HEK293 (cell line): ENCODE measurements around the gene CHRNA9.

Experiments used
- CTCF ChIA-PET: fragments of 350-600 bp; formaldehyde crosslinking; extraction: SDS; loops from one replicate; lab custom pipeline; 2021; ENCODE audit warnings: antibody characterized with exemption; lab: Yijun Ruan, JAX
- POLR2A ChIA-PET: fragments of 300-600 bp; formaldehyde crosslinking; extraction: SDS; loops from one replicate; lab custom pipeline; 2020; ENCODE audit warnings: antibody characterized with exemption, inconsistent platforms; lab: Yijun Ruan, JAX
- H3K27ac ChIP-seq: fragments of 200-500 bp; sonication (Bioruptor generic); 2 replicates; pipeline ENCODE4 v1.5.1; 2014; ENCODE audit warnings: low read depth, low read length, control low read depth, inconsistent platforms; ENCODE audit errors: extremely low read depth
- H3K36me3 ChIP-seq, 2 experiments: fragments of 200-500 bp in 1 of 2; sonication (Bioruptor generic) in 1 of 2; 1 replicate in 1 of 2; 2 replicates in 1 of 2; pipeline ENCODE4 v1.5.1; 2014 to 2017; ENCODE audit warnings: inconsistent platforms in 2 of 2, low read length in 2 of 2; ENCODE audit not compliant: control insufficient read depth in 2 of 2, insufficient read depth in 1 of 2
- H3K4me1 ChIP-seq: fragments of 200-500 bp; sonication (Bioruptor generic); 2 replicates; pipeline ENCODE4 v1.5.1; 2014; ENCODE audit warnings: mild to moderate bottlenecking, low read length, inconsistent platforms; ENCODE audit not compliant: control insufficient read depth, insufficient read depth
- H3K4me3 ChIP-seq: 2 replicates; pipeline ENCODE4 v1.5.1; 2011; ENCODE audit warnings: low read depth, mild to moderate bottlenecking, control low read depth, low read length, moderate library complexity
- H3K9me3 ChIP-seq: fragments of 200-500 bp; sonication (Bioruptor generic); 2 replicates; pipeline ENCODE4 v1.5.1; 2014; ENCODE audit warnings: low read depth, low read length, inconsistent platforms; ENCODE audit not compliant: control insufficient read depth, insufficient read depth
- KLF10 ChIP-seq: fragments of 450-650 bp; IDR thresholded peaks from 2 replicates; pipeline ENCODE4 v1.5.1; 2018; ENCODE audit warnings: missing biosample characterization, mild to moderate bottlenecking, missing genetic modification characterization
- MZF1 ChIP-seq: fragments of 450-650 bp; formaldehyde crosslinking; IDR thresholded peaks from 2 replicates; pipeline ENCODE4 v1.5.1; 2017; ENCODE audit warnings: missing biosample characterization, missing genetic modification characterization, borderline replicate concordance
- PRDM4 ChIP-seq: fragments of 450-650 bp; formaldehyde crosslinking; IDR thresholded peaks from 2 replicates; pipeline ENCODE4 v1.5.1; 2017; ENCODE audit warnings: missing biosample characterization, missing genetic modification characterization
- SP7 ChIP-seq: fragments of 450-650 bp; formaldehyde crosslinking; IDR thresholded peaks from 2 replicates; pipeline ENCODE4 v1.5.1; 2016; ENCODE audit warnings: missing biosample characterization, missing genetic modification characterization
- TRIM28 ChIP-seq: IDR thresholded peaks from 2 replicates; pipeline ENCODE4 v1.6.1; 2011; ENCODE audit warnings: low read length, control low read depth, borderline replicate concordance
- ZBTB1 ChIP-seq: fragments of 450-650 bp; formaldehyde crosslinking; IDR thresholded peaks from 2 replicates; pipeline ENCODE4 v1.5.1; 2016; ENCODE audit warnings: missing biosample characterization, missing genetic modification characterization
- ZBTB10 ChIP-seq: fragments of 450-650 bp; formaldehyde crosslinking; IDR thresholded peaks from 2 replicates; pipeline ENCODE4 v1.5.1; 2016; ENCODE audit warnings: missing biosample characterization, missing genetic modification characterization
- ZBTB26 ChIP-seq: fragments of 450-650 bp; formaldehyde crosslinking; optimal IDR thresholded peaks from 2 replicates; pipeline ENCODE3; 2016; ENCODE audit warnings: missing biosample characterization, mild to moderate bottlenecking, missing genetic modification characterization
- ZNF211 ChIP-seq: fragments of 450-650 bp; formaldehyde crosslinking; IDR thresholded peaks from 2 replicates; pipeline ENCODE4 v1.5.1; 2016; ENCODE audit warnings: low read depth, missing biosample characterization, missing genetic modification characterization
- ZNF341 ChIP-seq: fragments of 450-650 bp; formaldehyde crosslinking; IDR thresholded peaks from 2 replicates; pipeline ENCODE4; 2016; ENCODE audit warnings: low read depth, missing biosample characterization, missing genetic modification characterization
- ZNF362 ChIP-seq: fragments of 450-650 bp; formaldehyde crosslinking; IDR thresholded peaks from 2 replicates; pipeline ENCODE4 v1.5.1; 2016; ENCODE audit warnings: missing biosample characterization, missing genetic modification characterization
- ZNF449 ChIP-seq: fragments of 450-650 bp; formaldehyde crosslinking; IDR thresholded peaks from 2 replicates; pipeline ENCODE4 v1.5.1; 2017; ENCODE audit warnings: missing biosample characterization, mild to moderate bottlenecking, missing genetic modification characterization, moderate library complexity
- ZNF501 ChIP-seq: fragments of 450-650 bp; formaldehyde crosslinking; IDR thresholded peaks from 2 replicates; pipeline ENCODE4 v1.5.1; 2016; ENCODE audit warnings: missing biosample characterization, missing genetic modification characterization
- ZNF549 ChIP-seq: fragments of 450-650 bp; IDR thresholded peaks from 2 replicates; pipeline ENCODE4 v1.5.1; 2018; ENCODE audit warnings: missing biosample characterization, missing genetic modification characterization, mild to moderate bottlenecking, inconsistent platforms, moderate library complexity
- ZNF555 ChIP-seq: fragments of 450-650 bp; formaldehyde crosslinking; conservative IDR thresholded peaks from 2 replicates; pipeline ENCODE4 v1.5.1; 2017; ENCODE audit warnings: missing biosample characterization, mild to moderate bottlenecking, missing genetic modification characterization, inconsistent platforms
- ZNF580 ChIP-seq: fragments of 450-650 bp; formaldehyde crosslinking; IDR thresholded peaks from 2 replicates; pipeline ENCODE4 v1.5.1; 2016; ENCODE audit warnings: missing biosample characterization, missing genetic modification characterization
- ZNF791 ChIP-seq: fragments of 450-650 bp; formaldehyde crosslinking; IDR thresholded peaks from 2 replicates; pipeline ENCODE4 v1.5.1; 2016; ENCODE audit warnings: missing biosample characterization, missing genetic modification characterization
- ZNF792 ChIP-seq: fragments of 450-650 bp; formaldehyde crosslinking; IDR thresholded peaks from 2 replicates; pipeline ENCODE4 v1.5.1; 2016; ENCODE audit warnings: missing biosample characterization, missing genetic modification characterization

CHRNA9 gene

GRCh38 chr4:40299126-40299525, 36.0 kb upstream of the CHRNA9 start:
- H3K27ac ChIP-seq: no peak overlapping the region
- no peaks in the 10 kb centered on the region for H3K36me3 ChIP-seq
- POLR2A ChIA-PET: no interaction called here
- CTCF ChIA-PET: no interaction called here
- no peaks in the 10 kb centered on the region for H3K4me1 ChIP-seq
- TF ChIP-seq KLF10 (tag by site-specific recombination): no peak
- no peak for TF ChIP-seq ZNF501
- TF ChIP-seq ZNF549 (tag by site-specific recombination): no peak
- TF ChIP-seq SP7 (tag by site-specific recombination): no peak
- no peak for TF ChIP-seq ZNF791 (tag by site-specific recombination)
- TF ChIP-seq ZNF580 (tag by site-specific recombination): no peak
- TF ChIP-seq ZBTB1 (tag by site-specific recombination): no peak
- no peak for TF ChIP-seq ZNF211 (tag by site-specific recombination)
- no peak for TF ChIP-seq ZNF341
- no peak for TF ChIP-seq ZNF362 (tag by site-specific recombination)
- TF ChIP-seq MZF1: no peak
- TF ChIP-seq ZBTB26 (tag by site-specific recombination): no peak
- TF ChIP-seq ZNF449 (tag by site-specific recombination): no peak
- TF ChIP-seq ZBTB10 (tag by site-specific recombination): no peak
- TF ChIP-seq PRDM4 (tag by site-specific recombination): no peak
- no peak for TF ChIP-seq TRIM28
- no peak for TF ChIP-seq ZNF555 (tag by site-specific recombination)
- no peak for TF ChIP-seq ZNF792 (tag by site-specific recombination)
- H3K9me3 ChIP-seq: no peaks in the 10 kb centered on the region
- H3K4me3 ChIP-seq: no peak overlapping the region
